Measurements from ENCODE around the gene TMPRSS13. TPM values are rescaled to one million over a fixed set of nuclear protein-coding genes. Genes with fewer than 3 reads are reported as not detected.
A peak's percentile ranks its signal among the peaks of the same experiment; 100 is the strongest.

TMPRSS13 gene
- total RNA-seq, 4 donors from 2014 or later: 0.13 to 0.67 (median 0.31) TPM; not detected in 1

- H3K27ac ChIP-seq: peak within 1 kb of the TSS; percentile 37 to 87 (median 82)
- ATAC-seq: peak; percentile 70
- peak within 1 kb of the TSS; percentile 73 to 87 for H3K4me3 ChIP-seq
- no peaks in the 10 kb centered on the region for H3K36me3 ChIP-seq
- TF ChIP-seq EP300 (IDR thresholded peaks at IDR 0.05): no peak
- TF ChIP-seq POLR2A (IDR thresholded peaks at IDR 0.05): peak in 1 of 2 donors; percentile 39
- TF ChIP-seq POLR2AphosphoS5 (IDR thresholded peaks at IDR 0.05): no peak
- TF ChIP-seq CTCF (IDR thresholded peaks at IDR 0.05): no peak
- H3K4me1 ChIP-seq: peaks cover 0 to 72% (median 19%) of the 10 kb centered on the region in 3 donors
- 0% methylated on average over 3 to 4 of the region's 63 CpGs for WGBS, 2 donors (ENCODE audit: low coverage in 1 of 2)
- peaks cover 10% of the 10 kb centered on the region for H3K27me3 ChIP-seq
- H3K9me3 ChIP-seq: no peaks in the 10 kb centered on the region
Observed at GRCh38 chr11:117876341-117877119, 52.7 kb downstream of the TMPRSS13 start, which contains the start of gene FXYD6. Gene FXYD6, minus strand, starts transcription at chr11:117876658. Its CDS starts 33,882 bp downstream, at chr11:117842776.

- peaks cover 10% of the 10 kb centered on the region for H3K27me3 ChIP-seq
- peaks cover 0 to 72% (median 19%) of the 10 kb centered on the region in 3 donors for H3K4me1 ChIP-seq
- peak overlapping the region; percentile 37 to 87 (median 82) for H3K27ac ChIP-seq
Observed at GRCh38 chr11:117876059-117876340, 53.2 kb downstream of the TMPRSS13 start.

GRCh38 chr11:117875382-117876058 lies 53.7 kb downstream of the TMPRSS13 start:
- TF ChIP-seq EP300 (IDR thresholded peaks at IDR 0.05) (no peak), POLR2AphosphoS5 (IDR thresholded peaks at IDR 0.05) (no peak), CTCF (IDR thresholded peaks at IDR 0.05) (no peak), POLR2A (IDR thresholded peaks at IDR 0.05) (no peak)
- H3K4me3 ChIP-seq: peak overlapping the region; percentile 73 to 87
- peak overlapping the region in 3 of 4 donors; percentile 80 to 87 (median 83) for H3K27ac ChIP-seq
- peaks cover 10% of the 10 kb centered on the region for H3K27me3 ChIP-seq
- no peaks in the 10 kb centered on the region for H3K36me3 ChIP-seq
- no peak for ATAC-seq
- WGBS, 2 donors (ENCODE audit: low coverage in 1 of 2): 2 to 8% methylated on average over 2 to 19 of the region's 20 CpGs
- peaks cover 0 to 73% (median 19%) of the 10 kb centered on the region in 3 donors for H3K4me1 ChIP-seq
- no peaks in the 10 kb centered on the region for H3K9me3 ChIP-seq

More at GRCh38 chr11:117876059-117876340, 53.2 kb downstream of the TMPRSS13 start:
- TF ChIP-seq CTCF (IDR thresholded peaks at IDR 0.05) (no peak), EP300 (IDR thresholded peaks at IDR 0.05) (no peak)
- Histone ChIP-seq H3K4me3 (peak overlapping the region; percentile 73 to 87), H3K36me3 (no peaks in the 10 kb centered on the region), H3K9me3 (no peaks in the 10 kb centered on the region)
- no peak for ATAC-seq
- WGBS, 2 donors (ENCODE audit: low coverage in 1 of 2): 0% methylated on average over 2 to 9 of the region's 9 CpGs

- H3K4me1 ChIP-seq: peaks cover 0 to 79% (median 20%) of the 10 kb centered on the region in 3 donors
- TF ChIP-seq CTCF (IDR thresholded peaks at IDR 0.05) (no peak), EP300 (IDR thresholded peaks at IDR 0.05) (no peak), POLR2A (IDR thresholded peaks at IDR 0.05) (no peak), POLR2AphosphoS5 (IDR thresholded peaks at IDR 0.05) (no peak)
- no peaks in the 10 kb centered on the region for H3K36me3 ChIP-seq
- peaks cover 10% of the 10 kb centered on the region for H3K27me3 ChIP-seq
- H3K4me3 ChIP-seq: peak overlapping the region in 1 of 2 donors; percentile 73
- 75 to 86% methylated on average over 1 to 4 of the region's 4 CpGs for WGBS, 2 donors (ENCODE audit: low coverage in 1 of 2)
- ATAC-seq: no peak
- H3K9me3 ChIP-seq: no peaks in the 10 kb centered on the region
- H3K27ac ChIP-seq: peak overlapping the region in 3 of 4 donors; percentile 80 to 87 (median 83)
Observed at GRCh38 chr11:117874910-117875381, 54.3 kb downstream of the TMPRSS13 start.

Data from gastroesophageal sphincter (tissue), 4 donors.